ENCODE measurements around the gene CHD9.
A peak's percentile ranks its signal among the peaks of the same experiment; 100 is the strongest.

DNA sequence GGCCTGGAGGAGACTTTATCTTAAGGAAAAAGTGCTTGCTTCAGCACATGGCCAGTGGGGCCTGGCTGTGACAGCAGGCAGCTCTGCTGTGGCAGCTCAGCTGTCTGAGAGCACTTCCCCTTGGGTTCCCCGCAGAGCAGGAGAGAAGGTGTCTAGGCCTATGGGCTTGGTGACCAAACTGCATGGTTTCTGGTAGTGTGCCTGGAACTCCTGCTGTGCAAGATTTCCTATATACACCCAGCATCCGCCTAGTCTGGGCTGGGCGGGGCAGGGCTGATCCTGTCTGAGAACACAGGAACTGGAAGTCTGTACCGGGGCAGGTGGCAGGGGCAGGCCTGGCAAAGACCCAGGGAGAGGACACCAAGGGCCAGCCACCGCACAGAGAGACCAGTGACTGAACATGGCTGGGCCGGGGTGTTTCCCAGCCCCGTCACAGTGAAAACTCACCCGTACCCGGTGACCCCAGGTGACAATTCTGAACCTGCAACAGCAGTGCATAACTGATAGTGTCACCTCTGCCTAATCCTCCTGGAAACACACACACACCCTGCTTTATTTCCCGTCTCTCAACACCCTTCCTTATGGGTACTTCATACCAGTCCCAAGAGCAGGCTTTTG lies 39.3 kb downstream of the CHD9 start:
- TF ChIP-seq POLR2A (IDR thresholded peaks at IDR 0.05; ENCODE audit: extremely low read depth, insufficient read length): no peak
- TF ChIP-seq, protein P1, sequence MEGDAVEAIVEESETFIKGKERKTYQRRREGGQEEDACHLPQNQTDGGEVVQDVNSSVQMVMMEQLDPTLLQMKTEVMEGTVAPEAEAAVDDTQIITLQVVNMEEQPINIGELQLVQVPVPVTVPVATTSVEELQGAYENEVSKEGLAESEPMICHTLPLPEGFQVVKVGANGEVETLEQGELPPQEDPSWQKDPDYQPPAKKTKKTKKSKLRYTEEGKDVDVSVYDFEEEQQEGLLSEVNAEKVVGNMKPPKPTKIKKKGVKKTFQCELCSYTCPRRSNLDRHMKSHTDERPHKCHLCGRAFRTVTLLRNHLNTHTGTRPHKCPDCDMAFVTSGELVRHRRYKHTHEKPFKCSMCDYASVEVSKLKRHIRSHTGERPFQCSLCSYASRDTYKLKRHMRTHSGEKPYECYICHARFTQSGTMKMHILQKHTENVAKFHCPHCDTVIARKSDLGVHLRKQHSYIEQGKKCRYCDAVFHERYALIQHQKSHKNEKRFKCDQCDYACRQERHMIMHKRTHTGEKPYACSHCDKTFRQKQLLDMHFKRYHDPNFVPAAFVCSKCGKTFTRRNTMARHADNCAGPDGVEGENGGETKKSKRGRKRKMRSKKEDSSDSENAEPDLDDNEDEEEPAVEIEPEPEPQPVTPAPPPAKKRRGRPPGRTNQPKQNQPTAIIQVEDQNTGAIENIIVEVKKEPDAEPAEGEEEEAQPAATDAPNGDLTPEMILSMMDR (IDR thresholded peaks at IDR 0.05; ENCODE audit: low read depth, low read length): no peak
- TF ChIP-seq, protein P2, sequence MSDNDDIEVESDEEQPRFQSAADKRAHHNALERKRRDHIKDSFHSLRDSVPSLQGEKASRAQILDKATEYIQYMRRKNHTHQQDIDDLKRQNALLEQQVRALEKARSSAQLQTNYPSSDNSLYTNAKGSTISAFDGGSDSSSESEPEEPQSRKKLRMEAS (IDR thresholded peaks at IDR 0.05; ENCODE audit: low read depth, low read length): peak; percentile 87
- TF ChIP-seq MYC (IDR thresholded peaks at IDR 0.05; ENCODE audit: low read depth, low read length): peak; percentile 94
